Hepatocyte (in vitro differentiated cells): ENCODE results near the gene HRH4.

Experiments used
- CTCF ChIP-seq: fragments of 200-600 bp; sonication (generic); IDR thresholded peaks from 2 replicates; pipeline ENCODE4 v1.5.1; 2016; ENCODE audit warnings: antibody characterized with exemption, mild to moderate bottlenecking; ENCODE audit not compliant: poor library complexity
- EZH2 ChIP-seq: fragments of 200-600 bp; sonication (generic); IDR thresholded peaks from 2 replicates; pipeline ENCODE4 v1.6.1; 2016; ENCODE audit warnings: antibody characterized with exemption, mild to moderate bottlenecking, borderline replicate concordance

DNA sequence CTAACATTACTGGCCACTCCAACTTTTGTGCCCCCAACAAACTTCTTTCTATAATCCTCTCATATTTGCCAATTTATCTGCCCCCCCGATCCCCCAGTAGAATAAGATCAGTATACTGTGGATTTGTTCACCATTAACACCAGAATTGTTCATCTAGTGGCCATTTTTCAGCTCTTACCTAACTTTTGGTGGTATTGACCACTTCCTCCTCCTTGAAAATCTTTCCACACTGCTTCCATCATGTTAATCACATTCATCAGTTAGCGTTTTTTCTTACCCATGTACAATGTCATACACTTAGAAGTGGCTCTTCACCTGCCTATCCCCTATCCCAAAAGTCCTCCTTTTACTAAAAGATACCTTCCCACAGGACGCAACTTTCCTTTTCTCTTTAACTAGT, 27.8 kb upstream of the HRH4 start:
- TF ChIP-seq CTCF (no peak), EZH2 (no peak)
